Keratinocyte (primary cell): Measurements from ENCODE around the gene ECHS1. TPM values are rescaled to one million over a fixed set of nuclear protein-coding genes. Genes with fewer than 3 reads are reported as not detected.

Experiments
- DNase-seq: peaks from one replicate; pipeline ENCODE4 v3.0.0-alpha.2; 2011; ENCODE audit warnings: low read depth, missing footprints, low spot score
- FAIRE-seq: peaks from 2 replicates; lab custom pipeline; 2011; peaks lifted over from hg19 to GRCh38; lab: Jason Lieb, UNC
- H2AFZ ChIP-seq: 2 replicates; pipeline ENCODE4 v1.6.0; 2012; ENCODE audit warnings: low read length, control low read depth, inconsistent platforms; ENCODE audit not compliant: control insufficient read depth
- H3K27ac ChIP-seq: 2 replicates; pipeline ENCODE4 v1.5.1; 2011; ENCODE audit warnings: low read length; ENCODE audit not compliant: control insufficient read depth, insufficient read depth
- H3K27me3 ChIP-seq: 3 replicates; pipeline ENCODE4 v1.6.0; 2011; ENCODE audit warnings: low read length; ENCODE audit not compliant: control insufficient read depth, insufficient read depth; ENCODE audit errors: extremely low read depth
- H3K36me3 ChIP-seq, 2 experiments: 2 replicates in 1 of 2; 3 replicates in 1 of 2; pipeline ENCODE4 v1.5.1; 2011; ENCODE audit warnings: low read length in 2 of 2, mild to moderate bottlenecking in 1 of 2; ENCODE audit not compliant: control insufficient read depth in 2 of 2, insufficient read depth in 2 of 2; ENCODE audit errors: extremely low read depth in 1 of 2
- H3K4me1 ChIP-seq: 3 replicates; pipeline ENCODE4 v1.5.1; 2011; ENCODE audit warnings: low read length; ENCODE audit not compliant: control insufficient read depth, insufficient read depth; ENCODE audit errors: extremely low read depth
- H3K4me2 ChIP-seq: 3 replicates; pipeline ENCODE4 v1.6.0; 2011; ENCODE audit warnings: low read depth, low read length; ENCODE audit not compliant: control insufficient read depth, insufficient read depth; ENCODE audit errors: extremely low read depth
- H3K4me3 ChIP-seq, 3 experiments: fragments of 200-600 bp in 1 of 3; sonication (generic) in 1 of 3; 2 replicates in 2 of 3; 3 replicates in 1 of 3; pipeline ENCODE4 v1.5.1; 2011 to 2016; ENCODE audit warnings: low read length in 3 of 3, mild to moderate bottlenecking in 3 of 3, control low read depth in 2 of 3, inconsistent platforms in 1 of 3, low read depth in 1 of 3, mixed read lengths in 1 of 3, mixed run types in 1 of 3, moderate library complexity in 1 of 3; ENCODE audit not compliant: control insufficient read depth in 2 of 3, insufficient read depth in 2 of 3; ENCODE audit errors: extremely low read depth in 1 of 3
- H3K79me2 ChIP-seq: 2 replicates; pipeline ENCODE4 v1.6.0; 2012; ENCODE audit warnings: low read length; ENCODE audit not compliant: control insufficient read depth, insufficient read depth
- H3K9ac ChIP-seq: 3 replicates; pipeline ENCODE4 v1.6.0; 2011; ENCODE audit warnings: low read length; ENCODE audit not compliant: control insufficient read depth, insufficient read depth; ENCODE audit errors: extremely low read depth
- H3K9me1 ChIP-seq: 3 replicates; pipeline ENCODE4 v1.6.0; 2011; ENCODE audit warnings: low read length; ENCODE audit not compliant: control insufficient read depth, insufficient read depth; ENCODE audit errors: extremely low read depth
- H3K9me3 ChIP-seq: 2 replicates; pipeline ENCODE4 v1.5.1; 2012; ENCODE audit warnings: low read depth, low read length; ENCODE audit not compliant: control insufficient read depth
- H4K20me1 ChIP-seq: 3 replicates; pipeline ENCODE4 v1.6.0; 2011; ENCODE audit warnings: low read length; ENCODE audit not compliant: control insufficient read depth, insufficient read depth; ENCODE audit errors: extremely low read depth
- CTCF ChIP-seq, 3 experiments: IDR thresholded peaks in 1 of 3; conservative IDR thresholded peaks in 1 of 3; optimal IDR thresholded peaks in 1 of 3; 2 replicates in 2 of 3; 3 replicates in 1 of 3; pipeline versions ENCODE3 to v1.5.1; 2011; ENCODE audit warnings: low read length in 3 of 3, mild to moderate bottlenecking in 3 of 3, moderate library complexity in 2 of 3, control low read depth in 1 of 3, inconsistent platforms in 1 of 3; ENCODE audit not compliant: insufficient read depth in 2 of 3; ENCODE audit errors: extremely low read depth in 1 of 3
- EZH2 ChIP-seq: IDR thresholded peaks from one replicate; pipeline ENCODE4 v1.6.1; 2012; ENCODE audit warnings: inconsistent platforms, mild to moderate bottlenecking, low read length, moderate library complexity
- dilution Hi-C: fragments of 300-500 bp; cut with MboI; formaldehyde crosslinking; loops from one replicate; pipeline ENCODE4 v1.7.0; 2020; ENCODE audit warnings: low sequenced_read_pairs; ENCODE audit not compliant: extremely low pct_ligation_motif_present
- polyA plus RNA-seq, 5 experiments: library from polyadenylated mRNA; depleted of rRNA in 3 of 5; stranded (reverse) in 3 of 5; stranded (forward) in 1 of 5; unstranded in 1 of 5; fragments of >200 nt; gene quantifications; 1 replicate in 1 of 5; 2 replicates in 3 of 5; 3 replicates in 1 of 5; pipeline versions ENCODE4 v1.2.1 to v1.2.3, GENCODE V29; 2011 to 2012; ENCODE audit warnings: missing spikeins in 2 of 5, low read depth in 1 of 5, low replicate concordance in 1 of 5

The ECHS1 gene
- polyA plus RNA-seq, 1 donor (not counting 4 experiments of a cell fraction or from before 2014, with no cell fraction given) = 27.1 TPM

DNA sequence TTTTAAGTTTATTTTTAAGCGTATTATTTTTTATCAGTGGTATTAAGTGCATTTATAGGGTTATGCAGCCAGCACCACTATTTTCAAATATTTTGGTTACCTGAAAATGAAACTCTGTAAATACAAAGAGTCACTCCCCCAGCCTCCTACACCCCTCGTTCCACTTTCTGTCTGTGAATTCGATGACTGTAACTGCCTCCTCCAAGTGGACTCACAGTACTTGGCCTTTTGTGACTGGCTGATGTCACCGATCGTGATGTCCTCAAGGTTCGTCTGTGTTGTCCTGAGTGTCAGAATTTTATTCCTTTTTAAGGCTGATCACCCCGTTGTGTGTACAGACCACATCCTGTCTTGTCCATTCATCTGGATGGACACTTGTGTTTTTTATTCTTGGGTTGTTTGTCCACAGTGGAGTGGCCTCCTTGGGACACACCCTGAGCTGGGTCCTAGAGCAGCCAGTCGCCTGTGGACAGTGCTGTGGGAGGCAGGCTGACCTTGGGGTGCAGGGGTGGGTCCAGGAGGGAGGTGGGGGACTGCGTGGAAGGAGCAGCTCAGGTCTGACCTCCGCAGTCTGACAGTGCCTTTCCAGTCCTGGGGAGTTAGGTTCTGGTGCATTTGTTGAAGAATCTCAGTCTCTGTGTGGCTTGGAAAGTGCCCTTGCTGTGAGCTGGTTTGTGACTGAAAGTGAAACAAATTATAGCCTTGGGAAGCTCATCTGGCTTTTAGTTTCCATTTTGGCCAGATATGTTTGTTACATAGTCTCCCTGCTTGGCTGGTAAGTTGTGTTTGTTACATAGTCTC, 27.7 kb upstream of the ECHS1 start:
- Histone ChIP-seq H3K79me2 (peaks cover 38% of the 10 kb centered on the region), H4K20me1 (no peaks in the 10 kb centered on the region), H2AFZ (no peak overlapping the region), H3K9me1 (no peaks in the 10 kb centered on the region), H3K4me1 (peaks cover under 1% of the 10 kb centered on the region), H3K36me3 (peaks cover 31 to 36% of the 10 kb centered on the region in 2 experiments), H3K9me3 (no peaks in the 10 kb centered on the region), H3K27ac (no peak overlapping the region), H3K27me3 (no peaks in the 10 kb centered on the region), H3K4me3 (no peak overlapping the region), H3K9ac (no peak overlapping the region), H3K4me2 (no peak overlapping the region)
- DNase-seq (no peak), FAIRE-seq (peak; percentile 9)
- TF ChIP-seq EZH2 (no peak), CTCF (optimal IDR thresholded peaks at IDR 0.05 in 1 of 3, IDR thresholded peaks at IDR 0.05 in 1 of 3, conservative IDR thresholded peaks at IDR 0.05 in 1 of 3; ENCODE audit: extremely low read depth in 1 of 3, insufficient read depth in 2 of 3, low read length in 3 of 3) (no peak)
- dilution Hi-C loops = no loop called here

DNA sequence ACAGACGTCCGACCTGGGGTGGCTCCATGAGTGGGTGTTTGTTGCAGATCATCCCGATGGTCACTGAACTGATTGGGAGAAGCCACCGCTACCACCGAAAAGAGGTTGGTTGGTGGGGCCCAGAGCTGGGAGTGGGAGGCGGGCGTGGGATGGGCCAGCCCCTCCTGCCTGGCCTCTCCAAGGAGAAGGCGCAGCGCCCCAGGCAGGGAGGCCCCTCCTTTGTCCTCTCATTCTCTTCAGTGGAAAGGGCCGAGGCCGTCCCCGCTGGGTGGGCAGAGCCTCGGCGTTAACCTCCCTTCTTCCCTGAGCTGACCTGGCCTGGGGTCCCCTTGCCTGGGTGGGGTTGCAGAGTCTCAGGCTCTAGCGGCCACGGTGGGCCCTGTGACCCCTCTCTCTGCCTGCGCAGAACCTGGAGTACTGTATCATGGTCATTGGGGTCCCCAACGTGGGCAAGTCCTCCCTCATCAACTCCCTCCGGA, 26.0 kb upstream of the ECHS1 start:
- Histone ChIP-seq H2AFZ (no peak overlapping the region), H3K36me3 (peaks cover 33 to 37% of the 10 kb centered on the region in 2 experiments), H3K27me3 (no peaks in the 10 kb centered on the region), H4K20me1 (no peaks in the 10 kb centered on the region), H3K9me3 (no peaks in the 10 kb centered on the region), H3K9ac (no peak overlapping the region), H3K4me1 (peaks cover 10% of the 10 kb centered on the region), H3K27ac (no peak overlapping the region), H3K9me1 (no peaks in the 10 kb centered on the region), H3K79me2 (peaks cover 45% of the 10 kb centered on the region), H3K4me3 (no peak overlapping the region), H3K4me2 (no peak overlapping the region)
- dilution Hi-C loops = no loop called here
- DNase-seq = no peak
- TF ChIP-seq EZH2 = no peak
- TF ChIP-seq CTCF (optimal IDR thresholded peaks at IDR 0.05 in 1 of 3, IDR thresholded peaks at IDR 0.05 in 1 of 3, conservative IDR thresholded peaks at IDR 0.05 in 1 of 3; ENCODE audit: extremely low read depth in 1 of 3, insufficient read depth in 2 of 3, low read length in 3 of 3) = no peak
- no peak for FAIRE-seq
